Measurements from ENCODE around the gene SPOCD1.

The SPOCD1 gene

DNA sequence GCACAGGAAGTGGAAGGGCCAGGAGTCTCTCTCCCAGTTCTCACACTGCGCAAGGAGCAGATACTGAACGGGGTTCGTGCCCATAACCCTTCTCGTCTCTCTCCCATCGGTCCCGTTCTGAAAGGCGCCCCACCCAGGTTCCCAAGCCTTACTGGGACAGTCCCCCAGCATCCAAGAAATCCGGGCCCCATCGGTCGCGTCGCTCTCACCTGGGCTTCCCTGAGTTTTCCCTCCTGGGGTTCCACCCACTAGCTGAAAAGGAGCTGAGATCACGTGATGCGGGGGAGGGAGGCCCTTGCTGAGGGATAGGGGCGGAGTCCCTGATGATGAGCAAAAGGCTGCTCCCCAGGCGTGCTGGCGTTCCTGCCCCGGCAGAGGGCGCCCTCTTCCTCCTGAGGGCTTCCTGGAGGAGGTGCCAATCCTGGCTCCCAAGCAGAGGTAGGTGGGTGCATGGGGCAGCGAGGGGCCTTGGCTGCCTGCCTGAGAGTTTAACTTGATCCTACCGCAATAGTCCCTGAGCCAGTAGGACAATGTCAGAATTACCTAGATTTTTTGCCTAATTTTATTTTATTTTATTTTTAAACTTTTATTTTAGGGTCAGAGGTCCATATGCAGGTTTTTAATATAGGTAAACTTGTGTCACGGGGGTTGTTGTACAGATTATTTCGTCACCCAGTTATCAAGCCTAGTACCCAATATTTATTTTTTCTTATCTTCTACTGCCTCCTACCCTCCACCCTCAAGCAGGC lies at the start of gene SPOCD1:
SPOCD1 (minus strand) TSS at position 271 of the 749 bp plus-strand sequence. CDS start 689 bp downstream, outside the sequence.
- peak; percentile 86 for DNase-seq

DNA sequence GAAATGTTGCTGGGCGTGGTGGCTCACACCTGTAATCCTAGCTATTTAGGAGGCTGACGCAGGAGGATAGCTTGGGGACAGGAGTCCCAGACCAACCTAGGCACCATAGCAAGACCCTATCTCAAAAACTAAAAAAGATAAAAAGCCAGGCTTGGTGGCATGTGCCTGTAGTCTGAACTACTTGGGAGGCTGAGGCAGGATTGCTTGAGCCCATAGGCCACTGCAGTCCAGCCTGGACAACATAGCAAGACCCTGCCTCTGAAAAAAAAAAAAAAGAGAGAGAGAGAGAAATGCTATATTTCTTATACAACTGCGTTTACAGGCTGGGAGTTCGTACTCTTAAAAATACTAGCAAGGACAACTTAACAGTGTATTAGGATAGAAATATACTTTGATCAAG lies 46.2 kb upstream of the SPOCD1 start:
- DNase-seq, result no peak

DNA sequence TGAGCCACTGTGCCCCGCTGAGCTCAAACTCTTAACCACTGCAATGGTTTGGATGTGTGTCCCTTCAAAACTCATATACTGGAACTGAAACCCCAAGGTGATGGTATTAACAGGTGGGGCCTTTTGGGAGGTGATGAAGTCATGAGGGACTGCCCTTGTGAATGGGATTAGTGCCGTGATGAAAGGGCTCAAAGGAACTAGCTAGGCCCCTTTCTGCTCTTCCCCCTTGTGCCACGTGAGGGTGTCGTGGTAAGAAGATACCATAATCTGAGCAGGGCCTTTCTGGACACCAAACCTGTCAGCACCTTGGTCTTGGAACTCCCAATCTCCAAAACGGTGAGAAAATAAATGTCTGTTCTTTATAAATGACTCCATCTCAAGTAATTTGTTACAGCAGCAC lies 45.5 kb upstream of the SPOCD1 start:
- DNase-seq, result no peak

DNA sequence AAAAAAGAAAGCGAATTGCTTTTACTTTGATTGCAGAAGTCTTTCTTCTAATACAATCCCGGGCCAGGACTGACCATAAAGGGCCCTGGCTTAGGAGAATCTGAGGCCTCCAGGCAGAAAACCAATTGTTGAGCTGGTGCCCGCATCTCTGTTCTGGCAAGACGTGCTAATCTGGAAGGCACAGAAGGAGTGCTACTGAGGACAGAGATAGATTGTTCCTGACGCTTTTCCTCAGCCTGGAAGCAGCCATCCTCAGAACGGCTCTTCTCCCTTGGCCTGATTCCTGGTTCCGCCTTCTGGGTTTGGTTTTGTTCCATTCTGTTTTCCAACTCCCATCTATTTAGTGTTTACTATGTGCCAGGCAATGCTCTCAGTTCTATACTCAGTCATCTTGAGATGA lies 44.8 kb upstream of the SPOCD1 start:
- DNase-seq, result no peak

DNA sequence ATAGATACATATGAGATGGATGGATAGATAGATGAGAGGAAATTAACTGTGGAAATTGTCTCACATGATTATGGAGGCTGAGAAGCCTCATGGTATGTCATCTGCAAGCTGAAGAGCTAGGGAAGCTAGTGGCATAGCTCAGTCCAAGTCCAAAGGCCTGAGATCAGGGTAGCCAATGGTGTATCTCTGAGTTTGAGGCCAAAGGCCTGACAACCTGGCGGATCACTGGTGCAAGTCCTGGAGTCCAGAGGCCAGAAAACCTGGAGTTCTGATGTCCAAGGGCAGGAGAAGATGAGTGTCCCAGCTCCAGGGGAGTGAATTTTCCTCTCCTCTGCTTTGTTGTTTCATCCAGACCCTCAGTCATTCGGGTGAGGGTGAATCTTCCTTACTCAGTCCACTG lies 43.9 kb upstream of the SPOCD1 start:
- no peak for DNase-seq

DNA sequence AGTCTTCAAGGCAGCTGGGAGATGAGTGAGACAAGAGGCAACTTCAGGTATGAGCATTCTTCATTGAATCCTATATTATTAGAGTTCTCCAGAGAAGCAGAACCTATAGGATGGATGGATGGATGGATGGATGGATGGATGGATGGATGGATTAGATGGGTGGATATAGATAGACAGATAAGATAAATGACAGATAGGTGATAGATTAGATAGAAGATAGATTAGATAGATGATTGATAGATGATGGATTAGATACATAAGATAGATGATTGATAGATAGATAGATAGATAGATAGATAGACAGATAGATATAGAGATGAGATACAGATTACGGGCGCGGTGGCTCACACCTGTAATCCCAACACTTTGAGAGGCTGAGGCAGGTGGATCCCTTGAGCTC lies 43.2 kb upstream of the SPOCD1 start:
- DNase-seq, result no peak

DNA sequence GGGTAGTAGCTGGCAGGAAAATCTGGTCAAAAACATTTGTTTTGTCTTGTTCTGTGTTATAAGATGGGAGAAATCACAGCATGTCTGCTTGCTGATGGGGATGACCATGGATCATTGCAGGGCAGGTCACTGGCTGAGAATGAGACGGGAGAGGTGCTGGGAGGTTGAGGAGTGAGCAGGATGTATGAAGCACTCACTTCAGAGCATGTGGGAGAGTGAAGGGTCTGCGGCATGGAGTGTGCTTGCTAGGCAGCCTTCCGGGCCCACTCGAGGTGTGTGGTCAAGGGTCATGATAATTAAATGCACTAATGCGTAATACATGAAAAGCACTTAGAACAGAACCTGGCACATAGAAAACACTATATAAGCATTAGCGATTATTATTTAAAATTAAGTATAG lies 42.0 kb upstream of the SPOCD1 start:
- no peak for DNase-seq

DNA sequence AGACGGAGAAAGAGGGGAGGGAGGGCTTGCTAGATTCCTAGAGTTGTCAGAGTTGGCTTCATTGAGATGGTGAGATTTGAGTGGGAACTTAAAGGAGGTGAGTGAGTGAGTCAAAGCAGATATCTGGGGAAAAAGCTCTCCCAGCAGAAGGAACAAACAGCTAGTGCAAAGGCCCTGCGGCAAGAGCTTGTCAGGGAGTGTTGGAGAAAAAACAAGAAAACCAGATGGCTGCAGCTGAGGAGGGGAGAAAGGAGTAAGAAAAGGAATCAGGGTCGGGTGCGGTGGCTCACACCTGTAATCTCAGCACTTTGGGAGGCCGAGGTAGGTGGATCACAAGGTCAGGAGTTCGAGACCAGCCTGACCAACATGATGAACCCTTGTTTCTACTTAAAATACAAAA lies 40.3 kb upstream of the SPOCD1 start:
- no peak for DNase-seq

DNA sequence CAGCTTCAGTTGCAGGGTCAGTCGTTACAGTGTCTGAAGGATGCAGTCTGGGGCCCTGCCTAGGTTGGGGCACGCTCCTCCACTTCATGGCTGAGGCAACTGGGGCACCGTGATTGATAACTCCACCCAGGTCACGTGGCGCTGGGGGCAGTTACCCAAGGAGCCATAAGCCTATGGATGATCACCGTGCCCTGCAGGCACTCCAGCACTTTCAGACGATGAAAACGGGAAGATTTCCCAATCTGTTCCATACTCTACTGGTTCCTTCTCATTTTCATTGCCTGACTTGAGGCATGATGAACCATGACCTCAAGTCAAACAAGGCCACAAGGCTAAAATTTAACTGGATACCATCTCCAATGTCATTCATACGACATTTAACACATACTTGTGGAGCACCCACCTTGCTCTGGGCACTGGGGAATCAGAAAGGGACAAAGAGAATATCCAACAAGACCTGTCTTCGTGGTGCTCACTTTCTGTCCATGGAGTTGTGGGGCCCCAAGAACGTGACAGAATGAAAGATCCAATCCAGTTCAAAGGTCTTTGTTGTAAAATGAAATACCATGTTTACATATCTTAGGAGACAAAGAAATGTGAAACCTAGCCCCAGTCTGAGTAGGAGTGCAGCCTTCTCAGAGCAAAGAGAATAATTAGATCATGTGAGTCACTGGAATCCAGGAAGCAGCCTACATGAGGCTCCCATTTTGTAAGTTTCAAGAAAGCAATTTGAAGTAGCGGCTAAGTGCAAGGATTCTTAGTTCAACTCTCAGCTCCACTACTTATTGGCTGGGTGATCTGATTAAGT lies 39.4 kb upstream of the SPOCD1 start:
- no peak for DNase-seq

DNA sequence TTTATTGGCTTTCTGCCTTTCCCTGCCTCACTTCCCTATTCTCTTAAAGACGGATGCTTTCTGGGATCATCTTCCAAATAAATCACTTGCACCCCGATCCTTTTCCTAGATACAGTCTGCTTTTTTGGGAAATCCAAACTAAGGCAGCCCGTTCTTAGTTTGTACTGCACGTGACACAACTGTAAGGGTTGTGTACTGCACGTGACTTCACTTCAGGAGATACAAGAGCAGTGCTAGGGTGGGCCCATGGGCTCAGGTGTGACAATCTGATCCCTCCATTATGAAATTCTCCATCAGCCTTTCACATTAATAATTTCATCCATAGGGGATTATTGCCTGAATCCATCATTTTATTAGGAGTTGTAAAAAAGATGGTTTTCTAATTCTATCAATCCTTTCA lies 33.8 kb upstream of the SPOCD1 start:
- DNase-seq, result no peak

DNA sequence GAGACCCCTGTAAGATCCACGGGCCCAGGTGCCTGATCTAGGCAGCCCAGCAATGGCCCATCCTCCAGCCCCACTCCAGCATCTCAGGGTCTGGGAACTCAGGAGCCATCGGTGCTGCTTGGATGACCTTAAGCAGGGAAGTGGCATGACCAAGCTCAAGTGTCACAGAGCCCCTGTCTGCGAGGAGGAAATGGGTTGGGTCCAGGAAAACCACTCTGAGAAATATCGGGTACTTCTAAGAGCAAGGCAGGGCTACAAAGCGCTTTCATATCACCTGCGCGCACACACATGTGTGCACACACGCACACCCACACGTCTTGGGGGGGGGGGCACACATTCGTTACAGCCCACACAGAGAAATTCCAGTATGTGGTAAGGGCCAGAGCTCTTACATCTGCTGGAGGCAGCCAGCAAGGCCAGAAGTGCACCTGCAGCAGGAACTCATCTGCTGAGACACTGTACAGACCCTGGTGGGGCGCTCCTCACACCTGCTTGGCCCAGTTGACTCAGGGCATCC lies 32.6 kb upstream of the SPOCD1 start:
- peak; percentile 52 for DNase-seq

DNA sequence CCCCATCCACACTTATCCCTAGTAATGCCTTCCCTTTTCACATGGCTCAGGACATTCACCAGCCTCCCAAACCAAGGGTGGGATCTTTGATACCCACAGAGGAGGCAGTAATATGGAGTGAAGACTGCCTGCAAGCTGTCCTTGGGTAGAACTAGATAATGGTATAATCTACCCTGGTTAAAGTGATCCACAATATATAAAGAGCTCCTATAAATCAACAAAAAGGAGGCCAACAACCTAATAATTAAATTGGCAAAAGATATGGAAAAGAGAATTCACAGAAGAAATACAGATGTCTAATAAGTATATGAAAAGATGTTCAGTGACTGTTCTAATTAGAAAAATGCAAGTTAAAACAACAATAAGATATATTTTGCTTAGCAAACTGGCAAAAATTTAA lies 30.7 kb upstream of the SPOCD1 start:
- no peak for DNase-seq

DNA sequence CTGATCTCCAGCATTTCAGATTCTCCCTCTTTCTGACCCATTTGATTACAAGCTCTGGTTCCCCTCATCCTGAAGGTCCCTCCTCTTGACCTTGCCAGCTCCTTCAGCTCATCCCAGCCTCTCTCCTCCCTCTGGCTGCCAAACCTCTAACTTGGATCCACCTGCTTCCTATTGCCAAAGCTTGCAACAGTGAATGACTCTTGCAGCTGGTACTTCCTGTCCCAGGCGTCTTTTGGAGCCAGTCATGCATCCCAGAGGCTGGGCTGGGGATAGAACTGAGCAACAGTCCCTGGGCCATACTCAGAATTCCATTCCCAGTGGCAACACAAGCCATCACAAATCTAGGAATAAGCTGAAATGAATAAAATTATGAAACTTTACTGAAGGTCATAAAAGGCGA lies 27.7 kb upstream of the SPOCD1 start:
- DNase-seq, result no peak

DNA sequence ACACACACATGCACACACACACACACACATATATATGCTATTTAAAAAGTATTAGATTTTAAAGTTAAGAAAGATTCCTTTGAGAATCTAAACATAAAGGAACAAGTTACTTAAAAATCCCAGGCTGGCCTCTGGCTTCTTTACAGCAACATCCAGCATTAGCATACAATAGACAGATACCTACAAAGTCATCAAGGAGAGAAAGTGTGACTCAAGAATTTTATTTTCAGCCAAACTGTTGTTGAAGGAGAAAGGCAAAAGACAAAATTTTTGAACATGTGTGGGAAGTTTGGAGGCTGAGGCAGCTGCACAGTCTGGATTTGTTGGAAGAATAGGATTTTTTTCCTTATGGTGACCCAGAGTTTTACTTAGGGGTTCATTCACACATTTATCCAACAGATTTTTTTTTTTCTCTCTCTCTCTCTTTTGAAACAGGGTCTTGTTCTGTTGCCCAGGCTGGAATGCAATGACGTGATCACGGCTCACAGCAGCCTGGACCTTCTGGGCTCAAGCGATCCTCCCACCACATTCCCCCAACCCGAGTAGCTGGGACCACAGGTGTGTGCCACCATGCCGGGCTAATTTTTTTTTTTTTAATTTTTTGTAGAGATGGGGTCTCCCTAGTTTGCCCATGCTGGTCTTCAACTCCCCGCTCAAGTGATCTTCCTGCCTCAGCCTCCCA lies 24.0 kb upstream of the SPOCD1 start:
- DNase-seq, result no peak

DNA sequence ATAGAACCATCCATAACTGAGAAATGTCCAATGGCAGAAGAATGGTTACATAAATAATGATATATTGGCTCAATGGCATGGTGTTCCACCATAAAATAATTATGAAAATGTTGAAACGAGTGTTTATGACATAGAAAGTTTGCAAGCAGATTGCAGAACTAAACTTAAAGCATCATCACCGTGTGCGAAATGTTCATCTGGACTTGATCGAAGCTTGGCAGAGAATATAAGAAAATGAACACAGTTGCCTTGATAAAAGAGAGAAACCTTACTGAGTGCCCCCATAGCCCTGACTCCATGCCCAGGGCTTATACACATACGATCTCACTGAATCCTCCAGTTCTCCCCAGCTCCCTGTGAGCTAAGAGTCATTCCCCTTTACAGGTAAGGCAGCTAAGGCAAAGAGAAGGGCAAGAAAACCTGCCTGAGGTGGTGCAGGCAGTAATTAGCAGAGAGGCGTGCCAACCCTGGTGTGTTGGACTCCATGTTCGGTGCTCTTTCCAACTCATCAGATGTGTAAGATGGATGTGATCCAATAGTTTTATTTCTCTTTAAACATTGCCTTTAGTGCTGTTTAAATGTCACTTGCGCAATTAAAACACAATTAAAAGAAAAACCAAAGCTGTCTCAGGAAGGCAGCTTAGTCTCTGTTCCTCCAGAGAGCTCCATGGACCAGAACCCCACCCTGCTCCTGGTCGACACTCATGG lies 21.8 kb upstream of the SPOCD1 start:
- DNase-seq, result no peak

DNA sequence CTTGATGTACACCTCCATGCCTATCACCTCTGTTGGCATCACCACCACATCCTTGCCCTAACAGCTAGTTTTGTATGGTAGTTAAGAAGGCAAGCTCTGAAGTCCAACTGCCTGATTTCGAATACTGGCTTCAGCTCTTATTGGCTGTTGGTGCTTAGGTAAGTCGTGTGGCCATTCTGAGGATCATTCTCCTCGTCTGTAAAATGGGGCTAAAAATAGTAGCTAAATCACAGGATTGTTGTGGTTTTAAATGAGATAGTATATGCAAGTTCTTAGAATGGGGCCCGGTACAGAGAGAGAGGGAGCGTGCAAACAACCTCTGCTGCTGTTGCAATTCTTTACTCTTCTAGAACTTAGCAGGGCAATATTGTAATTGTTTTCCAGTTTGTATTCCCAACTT lies 20.8 kb upstream of the SPOCD1 start:
- DNase-seq, result no peak

DNA sequence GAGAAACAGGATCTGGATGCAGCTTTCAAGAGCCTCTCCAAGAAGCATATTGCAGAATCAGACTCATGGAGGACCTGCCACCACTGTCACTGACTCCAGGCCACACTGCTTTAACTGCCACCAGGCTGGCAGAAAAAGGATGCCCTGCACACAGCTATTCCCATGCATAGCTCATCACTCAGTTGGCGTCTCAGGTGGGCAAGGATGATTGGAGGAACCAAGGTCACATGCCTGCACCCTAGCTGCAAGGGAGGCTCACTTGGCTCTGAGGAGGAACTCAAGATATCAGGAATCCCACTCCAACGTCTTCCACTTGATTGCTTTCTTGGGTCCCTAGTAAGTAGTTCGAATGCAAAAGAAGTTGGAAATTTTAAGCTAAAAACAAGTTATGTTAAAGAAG lies 19.6 kb upstream of the SPOCD1 start:
- DNase-seq, result no peak

DNA sequence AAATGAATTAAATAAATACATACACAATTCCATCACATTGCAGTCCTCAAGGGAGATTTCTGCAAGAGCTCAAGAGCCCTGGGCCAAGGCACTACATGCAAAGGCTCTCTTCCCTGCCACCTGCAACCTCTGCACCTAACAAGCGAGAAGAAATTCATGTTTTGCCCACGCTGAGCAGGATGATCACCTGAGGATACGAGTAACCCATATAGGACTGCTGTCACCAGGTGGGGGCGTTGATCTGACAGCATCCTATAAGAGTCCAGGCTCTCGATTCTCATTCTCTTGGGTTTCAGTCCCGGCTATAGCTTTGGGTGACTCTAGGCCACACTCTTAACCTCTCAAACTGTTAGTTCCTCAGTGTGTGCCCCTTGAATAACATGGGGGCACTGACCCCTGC lies 18.7 kb upstream of the SPOCD1 start:
- no peak for DNase-seq

DNA sequence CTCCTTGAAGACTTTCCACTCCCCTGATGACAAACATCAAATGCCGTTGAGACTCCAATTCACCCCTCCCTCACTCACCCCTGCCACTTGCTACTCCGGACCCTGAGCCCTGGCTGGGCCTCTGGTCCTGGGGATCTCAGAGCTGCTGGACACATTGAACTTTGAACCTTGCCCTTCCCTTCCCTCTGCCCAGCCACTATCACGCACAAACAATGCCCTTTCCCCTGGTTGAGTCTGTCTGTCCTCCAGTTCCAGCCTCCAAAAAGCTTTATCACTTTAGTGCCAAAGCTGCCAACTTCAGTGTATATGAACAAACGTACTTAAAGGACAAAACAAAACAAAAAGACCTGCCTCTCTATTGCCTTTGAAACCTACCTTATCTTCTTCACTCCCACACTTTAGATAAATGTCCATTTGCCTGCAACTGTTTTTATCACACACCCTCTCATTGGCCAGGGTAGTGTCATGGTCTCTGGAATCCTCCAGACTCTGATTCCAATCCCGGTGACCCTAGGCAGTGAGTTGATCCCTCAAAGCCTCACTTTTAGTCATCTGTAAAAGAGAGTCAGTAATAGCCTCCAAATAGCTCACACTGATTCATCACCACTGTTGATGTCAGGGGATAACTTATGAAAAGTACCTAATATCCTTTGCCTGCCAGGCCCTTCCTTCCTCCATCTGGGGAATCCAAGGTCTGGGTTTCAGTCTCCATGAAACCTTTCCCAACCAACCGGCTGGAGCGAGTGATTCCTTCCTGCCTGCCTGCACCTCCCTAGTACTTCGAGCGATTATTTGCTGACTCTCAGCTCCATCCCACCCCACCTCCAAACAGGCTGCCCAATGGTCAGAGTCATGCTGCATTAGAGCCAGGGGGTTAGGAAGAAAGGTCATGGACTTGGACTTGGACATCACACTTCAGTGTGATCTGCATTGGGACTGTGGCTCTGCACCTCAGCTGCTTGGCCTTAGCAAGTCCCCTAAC lies 15.9 kb upstream of the SPOCD1 start:
- DNase-seq, result no peak

DNA sequence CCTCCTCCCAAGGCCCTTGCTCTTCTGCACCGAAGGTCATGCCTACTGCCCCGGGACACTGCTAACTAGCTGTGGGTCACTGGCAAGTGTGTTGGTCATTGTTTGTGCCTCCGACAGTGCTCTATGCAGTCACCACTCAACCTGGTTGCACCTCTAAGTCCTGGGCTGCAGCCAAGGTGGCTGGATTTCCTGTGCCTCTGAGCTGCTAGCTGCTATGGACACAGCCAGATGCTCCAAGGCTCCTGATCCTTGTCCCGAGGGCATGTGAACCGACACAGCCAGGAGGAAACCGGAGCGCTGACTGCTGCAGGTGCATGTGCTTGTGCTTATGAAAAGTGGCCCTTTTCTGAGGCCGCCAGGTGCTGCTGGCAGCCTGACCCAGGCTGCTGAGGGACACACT lies 14.7 kb upstream of the SPOCD1 start:
- DNase-seq, result no peak

DNA sequence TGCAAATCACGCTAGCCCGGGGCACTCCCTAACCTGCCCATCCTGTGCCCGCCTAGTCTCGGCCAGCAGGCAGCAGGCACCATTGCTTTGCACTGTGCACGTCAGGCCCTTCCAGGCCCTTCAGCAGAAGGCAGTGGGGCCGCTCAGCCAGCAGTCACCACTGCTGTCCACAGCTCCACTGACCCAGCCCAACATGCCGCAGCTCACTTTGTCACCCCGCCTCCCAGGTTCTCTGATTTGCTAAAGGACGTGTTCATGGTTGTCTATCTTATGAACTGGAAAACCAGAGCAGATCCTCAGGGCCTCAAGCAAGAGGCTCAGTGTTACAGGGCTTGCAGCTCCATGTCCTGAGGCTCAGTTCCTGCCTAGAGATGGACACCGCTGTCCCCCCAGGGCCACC lies 14.2 kb upstream of the SPOCD1 start:
- DNase-seq, result no peak
